ENCODE measurements around the gene GNA15.

DNA sequence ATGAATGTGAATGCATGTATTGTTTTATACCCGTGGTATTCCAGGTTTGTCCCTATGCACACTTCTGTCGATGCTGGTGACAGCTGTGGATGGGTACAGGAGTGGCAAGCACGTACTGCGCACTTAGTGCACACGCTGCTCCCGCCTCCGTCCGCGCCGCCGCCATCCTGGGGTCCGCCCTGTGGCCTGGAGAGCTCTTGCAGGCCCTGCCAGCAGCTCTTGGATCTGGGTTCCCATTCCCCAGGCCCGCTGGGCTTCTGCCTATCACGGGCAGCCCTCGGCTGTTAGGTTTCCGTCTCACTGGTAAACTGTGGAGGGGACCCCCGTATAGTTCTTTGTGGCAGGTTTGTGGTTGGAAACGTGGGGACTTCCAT is 37.7 kb upstream of the GNA15 start:
- TF ChIP-seq CTCF (IDR thresholded peaks at IDR 0.05) (no peak), POLR2A (IDR thresholded peaks at IDR 0.05) (no peak)
